ENCODE results near the gene PGAM2. TPM values are rescaled to one million over a fixed set of nuclear protein-coding genes. Genes with fewer than 3 reads are reported as not detected.

PGAM2 gene
- polyA plus RNA-seq, 3 donors: 0.13 TPM; not detected in 2

DNA sequence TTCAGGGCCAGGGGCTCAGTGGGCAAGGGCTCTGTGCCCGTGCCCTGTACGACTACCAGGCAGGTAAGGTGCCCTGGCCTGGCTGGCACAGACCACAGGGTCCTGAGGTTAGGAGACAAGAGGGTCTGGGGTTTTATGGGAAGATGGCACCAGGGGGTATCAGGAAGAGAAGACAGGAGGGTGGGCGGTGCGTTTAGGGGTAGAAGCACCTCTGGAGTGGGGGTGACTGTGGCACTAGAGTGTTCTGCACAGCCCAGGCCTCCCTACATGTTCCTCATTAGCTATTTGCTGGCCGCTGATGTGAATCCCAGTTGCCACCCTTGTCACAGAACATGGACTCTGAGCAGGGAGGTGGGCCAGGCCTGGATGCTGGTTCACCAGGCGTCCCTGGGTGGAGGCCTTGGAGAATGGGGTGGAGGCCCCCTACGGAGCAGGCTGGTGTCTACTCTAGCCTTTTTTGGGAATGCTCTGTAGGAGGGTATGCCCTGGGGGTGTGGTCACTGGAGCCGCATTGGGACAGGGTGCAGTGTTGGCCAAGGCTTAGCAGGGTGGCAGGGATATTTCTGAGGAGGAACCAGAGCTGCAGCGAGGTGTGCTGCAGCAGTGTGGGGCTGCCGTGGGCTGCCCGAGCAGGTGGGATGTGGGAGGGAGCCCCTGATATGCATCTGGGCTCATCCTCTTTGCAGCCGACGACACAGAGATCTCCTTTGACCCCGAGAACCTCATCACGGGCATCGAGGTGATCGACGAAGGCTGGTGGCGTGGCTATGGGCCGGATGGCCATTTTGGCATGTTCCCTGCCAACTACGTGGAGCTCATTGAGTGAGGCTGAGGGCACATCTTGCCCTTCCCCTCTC lies 5.0 kb downstream of the PGAM2 start:
- H3K9me3 Mint-ChIP-seq: no peaks in the 10 kb centered on the region
- TF ChIP-seq, protein P1, sequence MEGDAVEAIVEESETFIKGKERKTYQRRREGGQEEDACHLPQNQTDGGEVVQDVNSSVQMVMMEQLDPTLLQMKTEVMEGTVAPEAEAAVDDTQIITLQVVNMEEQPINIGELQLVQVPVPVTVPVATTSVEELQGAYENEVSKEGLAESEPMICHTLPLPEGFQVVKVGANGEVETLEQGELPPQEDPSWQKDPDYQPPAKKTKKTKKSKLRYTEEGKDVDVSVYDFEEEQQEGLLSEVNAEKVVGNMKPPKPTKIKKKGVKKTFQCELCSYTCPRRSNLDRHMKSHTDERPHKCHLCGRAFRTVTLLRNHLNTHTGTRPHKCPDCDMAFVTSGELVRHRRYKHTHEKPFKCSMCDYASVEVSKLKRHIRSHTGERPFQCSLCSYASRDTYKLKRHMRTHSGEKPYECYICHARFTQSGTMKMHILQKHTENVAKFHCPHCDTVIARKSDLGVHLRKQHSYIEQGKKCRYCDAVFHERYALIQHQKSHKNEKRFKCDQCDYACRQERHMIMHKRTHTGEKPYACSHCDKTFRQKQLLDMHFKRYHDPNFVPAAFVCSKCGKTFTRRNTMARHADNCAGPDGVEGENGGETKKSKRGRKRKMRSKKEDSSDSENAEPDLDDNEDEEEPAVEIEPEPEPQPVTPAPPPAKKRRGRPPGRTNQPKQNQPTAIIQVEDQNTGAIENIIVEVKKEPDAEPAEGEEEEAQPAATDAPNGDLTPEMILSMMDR (IDR thresholded peaks at IDR 0.05): no peak
- H3K4me1 Mint-ChIP-seq: peaks cover 5% of the 10 kb centered on the region
- Histone ChIP-seq H3K27me3 (ENCODE audit: control insufficient read depth in 2 of 2, insufficient read depth in 2 of 2, low read length in 2 of 2) (no peaks in the 10 kb centered on the region), H3K4me1 (ENCODE audit: control insufficient read depth in 1 of 2, insufficient read depth in 2 of 2, low read length in 2 of 2) (no peaks in the 10 kb centered on the region), H2AFZ (ENCODE audit: insufficient read depth, low read depth, low read length, poor library complexity, severe bottlenecking) (no peak overlapping the region), H3K36me3 (replicated peaks in 1 of 2; ENCODE audit: control insufficient read depth in 1 of 2, insufficient read depth in 2 of 2, low read length in 2 of 2) (peaks cover 71 to 73% of the 10 kb centered on the region in 2 donors), H3K9ac (ENCODE audit: insufficient read depth, low read length, poor library complexity, severe bottlenecking) (no peak overlapping the region), H3K27ac (ENCODE audit: low read depth in 1 of 2, low read length in 2 of 2) (no peak overlapping the region), H3K9me3 (replicated peaks in 1 of 2; ENCODE audit: control insufficient read depth in 1 of 2, insufficient read depth in 1 of 2, low read length in 2 of 2) (no peaks in the 10 kb centered on the region), H3K79me2 (ENCODE audit: insufficient read depth, low read length) (peaks cover 20% of the 10 kb centered on the region), H3K4me3 (replicated peaks in 1 of 3; ENCODE audit: low read depth in 2 of 3, low read length in 3 of 3) (no peak overlapping the region), H4K20me1 (ENCODE audit: insufficient read depth, low read length) (peaks cover 98% of the 10 kb centered on the region), H3K4me2 (replicated peaks; ENCODE audit: extremely low read depth, low read length, poor library complexity, severe bottlenecking) (no peak overlapping the region)
- H3K36me3 Mint-ChIP-seq: peaks cover 66 to 69% of the 10 kb centered on the region in 2 donors
- 92% methylated on average over 18 of the region's 21 CpGs for WGBS (ENCODE audit: insufficient coverage)
- H3K27me3 Mint-ChIP-seq (ENCODE audit: low read depth in 3 of 3): peaks cover 3 to 10% (median 4%) of the 10 kb centered on the region in 3 donors
- peak overlapping the region in 3 of 7 donors; percentile 40 to 71 (median 57) for H3K27ac Mint-ChIP-seq
- no peak for DNase-seq
- intact Hi-C loops (cut with micrococcal nuclease): no loop called here
- H3K4me3 Mint-ChIP-seq: no peak overlapping the region

- H3K4me3 Mint-ChIP-seq: no peak overlapping the region
Observed at GRCh38 chr7:44059219-44060090, 5.9 kb downstream of the PGAM2 start.

More at GRCh38 chr7:44059219-44060090, 5.9 kb downstream of the PGAM2 start:
- Histone ChIP-seq H3K4me1 (ENCODE audit: control insufficient read depth in 1 of 2, insufficient read depth in 2 of 2, low read length in 2 of 2) (no peaks in the 10 kb centered on the region), H2AFZ (ENCODE audit: insufficient read depth, low read depth, low read length, poor library complexity, severe bottlenecking) (no peak overlapping the region), H3K36me3 (replicated peaks in 1 of 2; ENCODE audit: control insufficient read depth in 1 of 2, insufficient read depth in 2 of 2, low read length in 2 of 2) (peaks cover 78 to 82% of the 10 kb centered on the region in 2 donors), H3K79me2 (ENCODE audit: insufficient read depth, low read length) (peaks cover 29% of the 10 kb centered on the region), H4K20me1 (ENCODE audit: insufficient read depth, low read length) (peaks cover 98% of the 10 kb centered on the region), H3K27me3 (ENCODE audit: control insufficient read depth in 2 of 2, insufficient read depth in 2 of 2, low read length in 2 of 2) (no peaks in the 10 kb centered on the region), H3K4me3 (replicated peaks in 1 of 3; ENCODE audit: low read depth in 2 of 3, low read length in 3 of 3) (no peak overlapping the region), H3K27ac (ENCODE audit: low read depth in 1 of 2, low read length in 2 of 2) (no peak overlapping the region), H3K9me3 (replicated peaks in 1 of 2; ENCODE audit: control insufficient read depth in 1 of 2, insufficient read depth in 1 of 2, low read length in 2 of 2) (no peaks in the 10 kb centered on the region), H3K4me2 (replicated peaks; ENCODE audit: extremely low read depth, low read length, poor library complexity, severe bottlenecking) (no peak overlapping the region), H3K9ac (ENCODE audit: insufficient read depth, low read length, poor library complexity, severe bottlenecking) (no peak overlapping the region)
- intact Hi-C loops (cut with micrococcal nuclease): no loop called here
- TF ChIP-seq, protein P1 (IDR thresholded peaks at IDR 0.05): no peak
- H3K36me3 Mint-ChIP-seq: peaks cover 72 to 78% of the 10 kb centered on the region in 2 donors
- DNase-seq: no peak
- no peaks in the 10 kb centered on the region for H3K4me1 Mint-ChIP-seq
- 97% methylated on average over 12 of the region's 14 CpGs for WGBS (ENCODE audit: insufficient coverage)
- no peaks in the 10 kb centered on the region for H3K9me3 Mint-ChIP-seq
- peaks cover 3 to 5% (median 4%) of the 10 kb centered on the region in 3 donors for H3K27me3 Mint-ChIP-seq (ENCODE audit: low read depth in 3 of 3)
- peak overlapping the region in 3 of 7 donors; percentile 31 to 57 (median 44) for H3K27ac Mint-ChIP-seq
